Activated CD4-positive, alpha-beta T cell treated with anti-CD3 and anti-CD28 coated beads for 48 hours (primary cell): Measurements from ENCODE around the gene B4GALT6.
A peak's percentile ranks its signal among the peaks of the same experiment; 100 is the strongest.

ENCODE experiments used
- DNase-seq: peaks from one replicate; pipeline ENCODE4 v3.0.0-alpha.2; 2020

Gene B4GALT6

GRCh38 chr18:31631526-31631925, 52.9 kb downstream of the B4GALT6 start:
- no peak for DNase-seq

- DNase-seq: no peak
Observed at GRCh38 chr18:31630549-31630948, 53.8 kb downstream of the B4GALT6 start.

DNA sequence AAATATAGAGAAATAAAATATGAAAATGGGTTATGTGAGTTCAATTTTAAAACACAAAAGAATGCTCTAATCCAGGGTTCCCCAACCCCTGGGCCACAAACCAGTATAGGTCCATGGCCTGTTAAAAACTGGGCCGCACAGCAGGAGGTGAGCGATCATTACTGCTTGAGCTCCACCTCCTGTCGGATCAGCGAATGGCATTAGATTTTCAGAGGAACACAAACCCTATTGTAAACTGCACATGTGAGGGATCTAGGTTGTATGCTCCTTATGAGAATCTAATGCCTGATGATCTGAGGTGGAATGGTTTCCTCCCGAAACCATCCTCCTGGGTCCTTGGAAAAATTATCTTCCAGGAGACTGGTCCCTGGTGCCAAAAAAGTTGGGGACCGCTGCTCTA, 58.0 kb downstream of the B4GALT6 start:
- DNase-seq: no peak

GRCh38 chr18:31624892-31625640, 59.3 kb downstream of the B4GALT6 start:
- DNase-seq: no peak

DNA sequence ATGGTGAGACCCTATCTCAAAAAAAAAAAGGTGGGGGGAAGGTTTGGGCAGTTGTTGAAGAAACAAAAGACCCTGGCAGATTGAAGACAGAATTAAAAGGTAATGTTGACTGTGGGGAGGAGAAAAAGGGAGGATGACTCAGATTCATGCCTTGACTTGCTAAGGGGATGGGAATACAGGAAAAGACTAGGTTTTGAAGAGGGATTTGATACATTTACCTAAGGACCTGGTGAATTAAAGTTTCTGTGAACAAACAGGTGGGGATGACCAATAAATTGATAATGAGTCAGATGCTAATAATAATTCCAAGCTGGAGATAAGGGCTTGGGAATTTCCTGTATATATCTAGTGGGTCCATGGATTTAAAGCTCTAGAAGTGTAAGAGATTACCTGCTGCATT, 65.1 kb downstream of the B4GALT6 start:
- DNase-seq: no peak

GRCh38 chr18:31618801-31619200, 65.6 kb downstream of the B4GALT6 start:
- DNase-seq: no peak

DNA sequence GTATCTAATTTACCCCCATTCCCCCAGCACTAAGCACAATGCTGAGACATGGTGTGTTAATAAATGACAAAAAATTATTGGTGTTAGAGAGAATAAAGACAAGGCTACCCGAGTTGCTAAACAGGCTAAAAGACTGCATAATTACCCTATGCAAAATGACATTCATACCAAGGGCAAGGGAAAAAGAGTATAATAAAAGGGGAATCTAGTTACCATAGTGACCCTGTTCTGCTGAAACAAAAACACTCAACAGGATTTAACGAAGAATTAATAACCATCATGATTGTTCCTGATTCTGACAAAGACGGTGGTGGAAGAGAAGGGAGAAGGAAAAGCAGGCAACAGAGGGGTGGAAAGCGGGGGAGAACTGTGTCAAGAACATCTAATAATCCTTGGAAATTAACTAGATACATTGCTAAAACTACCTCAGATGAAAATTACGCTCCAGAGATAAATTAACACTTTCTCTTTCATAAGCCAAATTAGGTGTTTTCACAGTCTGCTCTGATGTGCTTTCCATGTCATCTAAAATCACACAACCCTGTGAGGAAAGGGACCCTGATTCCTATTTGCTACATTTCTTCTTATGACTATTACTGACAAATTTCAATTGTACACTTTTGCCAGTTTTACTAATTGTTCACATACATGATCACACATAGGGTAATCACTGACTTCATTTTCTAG, 67.2 kb downstream of the B4GALT6 start:
- no peak for DNase-seq

- no peak for DNase-seq
Observed at GRCh38 chr18:31616586-31616985, 67.8 kb downstream of the B4GALT6 start.

- no peak for DNase-seq
Observed at GRCh38 chr18:31614044-31614443, 70.3 kb downstream of the B4GALT6 start.

DNA sequence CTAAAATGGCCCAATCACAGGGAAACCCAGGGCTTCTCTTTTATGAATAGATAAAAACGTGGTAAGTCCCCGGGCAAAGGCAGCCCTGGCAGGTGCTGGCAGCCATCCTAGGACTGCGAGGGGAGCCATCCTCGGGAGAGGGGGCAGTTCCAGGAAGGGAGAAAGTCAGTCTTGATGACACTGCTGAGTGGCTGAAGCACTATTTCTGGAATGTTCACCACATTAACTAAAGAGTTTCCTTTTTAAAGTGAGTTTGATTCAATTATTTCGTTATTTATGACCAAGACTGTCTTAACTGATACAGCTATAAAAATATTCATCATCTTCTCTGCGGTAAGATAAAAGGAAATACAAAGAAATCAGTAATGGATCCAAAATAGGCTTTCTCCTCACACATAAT, 72.3 kb downstream of the B4GALT6 start:
- DNase-seq: no peak

DNA sequence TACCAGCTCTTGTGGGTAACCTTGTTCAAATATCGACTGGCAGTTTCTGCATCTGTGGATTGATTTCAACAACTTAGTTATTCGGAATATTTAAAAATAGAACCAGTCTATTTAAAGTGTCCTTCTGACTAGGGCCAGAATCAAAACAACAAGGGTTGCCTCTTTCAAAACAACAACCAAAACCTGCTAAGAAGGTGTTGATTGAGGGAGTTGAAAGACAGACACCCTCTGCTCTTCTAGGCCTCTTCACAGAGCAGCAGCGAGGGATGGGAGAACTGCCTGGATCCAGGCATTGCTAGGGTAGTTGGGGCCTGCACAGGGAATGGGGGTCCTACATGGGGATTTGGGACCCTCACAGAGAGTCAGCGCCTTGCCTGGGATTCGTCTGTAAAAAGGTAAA, 72.9 kb downstream of the B4GALT6 start:
- no peak for DNase-seq

DNA sequence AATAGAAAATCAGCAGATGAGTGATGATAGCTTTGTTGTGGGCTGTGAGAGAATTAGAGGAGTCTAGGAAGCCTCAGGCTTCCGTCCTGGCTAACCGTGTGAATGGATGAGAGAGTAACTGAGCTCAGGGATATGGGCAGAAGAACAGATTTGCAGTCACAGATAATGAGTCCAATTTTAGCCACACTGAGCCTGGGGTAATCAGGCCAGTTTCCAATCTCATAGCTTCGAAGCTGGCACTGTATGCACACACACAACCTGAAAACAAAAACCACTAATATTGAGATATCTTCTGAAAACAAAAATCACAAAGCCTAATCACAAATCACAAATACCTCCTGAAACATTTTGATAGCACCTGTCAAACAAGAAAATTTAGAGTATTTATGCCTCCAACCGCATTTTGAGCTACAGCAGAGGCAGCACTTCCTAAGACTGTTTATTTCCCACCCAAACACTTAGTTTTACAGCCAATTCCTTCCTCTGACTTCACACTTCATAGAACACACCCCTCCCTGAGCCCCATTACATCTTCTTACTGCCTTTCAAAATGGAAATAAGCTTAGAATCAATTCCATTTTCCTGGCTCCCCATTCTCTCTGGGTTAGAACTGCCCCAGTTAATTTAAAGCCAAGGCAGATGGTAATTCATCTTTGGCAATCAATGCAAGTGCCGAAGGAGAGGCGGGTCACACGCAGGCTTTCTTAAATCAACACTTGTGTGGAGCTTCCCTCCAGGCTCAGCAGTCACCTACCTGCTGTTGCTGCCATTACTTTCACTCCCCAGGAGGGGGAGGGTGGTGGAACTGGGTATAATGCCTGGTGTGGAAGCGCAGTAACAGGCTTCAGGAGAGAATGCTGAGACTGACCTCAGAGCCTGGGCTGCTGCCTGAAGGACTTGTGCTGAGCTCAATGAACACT, 73.8 kb downstream of the B4GALT6 start:
- DNase-seq: peak; percentile 7

GRCh38 chr18:31609886-31610285, 74.5 kb downstream of the B4GALT6 start:
- DNase-seq: no peak

DNA sequence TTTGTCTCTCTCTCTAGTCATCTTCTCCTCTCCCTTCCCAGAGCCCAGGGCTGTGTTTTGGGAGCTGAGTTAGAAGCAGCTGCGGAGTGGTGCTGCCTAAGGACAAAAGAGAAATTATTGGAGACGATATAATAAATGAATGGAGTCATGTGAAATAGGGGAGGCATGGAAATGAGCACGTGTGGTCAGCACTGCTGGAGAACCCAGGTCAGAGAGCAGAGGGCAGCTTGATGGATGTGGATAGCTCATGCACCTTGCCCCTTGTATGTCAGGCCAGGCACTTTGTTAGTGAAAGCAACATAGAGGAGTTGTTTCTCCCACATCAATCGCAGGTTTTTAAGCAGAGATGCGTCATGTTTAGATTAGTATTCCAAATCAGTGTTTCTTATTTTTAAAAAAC, 77.0 kb downstream of the B4GALT6 start:
- no peak for DNase-seq

DNA sequence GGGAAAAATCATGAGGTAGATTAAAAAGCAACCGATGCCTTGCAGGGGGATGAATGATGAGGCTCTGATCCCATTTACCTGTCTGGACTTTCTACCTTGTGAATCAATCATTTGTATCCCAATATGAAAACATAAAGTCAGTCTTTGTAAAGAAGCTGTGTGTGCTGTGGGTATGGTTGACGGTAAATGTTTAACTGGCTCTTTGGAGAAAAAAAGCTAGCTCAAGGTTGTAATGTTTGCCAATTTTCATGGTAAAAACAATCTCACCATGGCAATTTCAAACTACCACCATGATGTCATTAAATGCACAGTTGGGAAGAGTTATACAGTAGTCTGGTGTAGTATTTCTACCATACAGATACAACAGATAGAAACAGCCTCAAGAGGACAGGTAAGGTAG, 78.1 kb downstream of the B4GALT6 start:
- DNase-seq: no peak

DNA sequence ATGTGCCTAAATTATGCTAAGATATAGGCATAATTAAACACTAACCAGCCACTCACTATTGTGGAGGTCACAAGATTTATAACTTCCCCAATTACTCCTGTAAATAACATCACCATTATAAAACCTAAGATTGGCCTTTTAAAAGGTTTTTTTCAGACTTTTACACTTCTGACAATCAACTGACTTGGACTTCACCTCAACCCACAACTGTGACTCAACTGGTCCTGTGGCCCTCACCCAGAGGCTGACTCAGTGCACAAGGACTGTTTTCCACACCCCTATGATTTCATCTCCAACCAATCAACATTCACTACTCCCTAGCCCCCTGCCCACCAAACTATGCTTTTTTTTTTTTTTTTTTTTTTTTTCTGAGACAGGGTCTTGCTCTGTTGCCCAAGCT, 81.1 kb downstream of the B4GALT6 start:
- DNase-seq: peak; percentile 34

GRCh38 chr18:31598021-31598805, 86.2 kb downstream of the B4GALT6 start:
- no peak for DNase-seq

GRCh38 chr18:31596081-31596872, 88.1 kb downstream of the B4GALT6 start:
- no peak for DNase-seq

GRCh38 chr18:31595121-31595771, 89.1 kb downstream of the B4GALT6 start:
- DNase-seq: no peak

GRCh38 chr18:31592506-31593157, 91.7 kb downstream of the B4GALT6 start:
- DNase-seq: no peak

GRCh38 chr18:31591628-31592027, 92.8 kb downstream of the B4GALT6 start, which contains the start of gene TTR:
Gene TTR (plus strand): TSS chr18:31591877. CDS start chr18:31591903, 26 bp downstream.
- no peak for DNase-seq
